GM18909 (cell line): ENCODE results near the gene ZHX3.

ENCODE experiments used
- ATAC-seq: cut with Tn5 transposase; IDR thresholded peaks from one replicate; pipeline ENCODE4 v1.9.1; 2021; ENCODE audit warnings: mild to moderate bottlenecking; ENCODE audit not compliant: unreplicated experiment, poor library complexity

Gene ZHX3

GRCh38 chr20:41203660-41204059 lies 113.9 kb downstream of the ZHX3 start:
- ATAC-seq, result no peak

GRCh38 chr20:41202426-41202825 lies 115.1 kb downstream of the ZHX3 start:
- ATAC-seq, result no peak

- ATAC-seq, result no peak
These were observed 115.8 kb downstream of the ZHX3 start for GRCh38 chr20:41201760-41202159.

GRCh38 chr20:41200446-41201202 lies 116.9 kb downstream of the ZHX3 start:
- ATAC-seq, result no peak

- no peak for ATAC-seq
These were observed 119.1 kb downstream of the ZHX3 start for GRCh38 chr20:41198443-41198842.

GRCh38 chr20:41196653-41197225 lies 120.8 kb downstream of the ZHX3 start:
- ATAC-seq, result no peak

GRCh38 chr20:41192575-41192974 lies 125.0 kb downstream of the ZHX3 start:
- no peak for ATAC-seq

- no peak for ATAC-seq
These were observed 125.7 kb downstream of the ZHX3 start for GRCh38 chr20:41191562-41192500.

GRCh38 chr20:41187668-41188067 lies 129.9 kb downstream of the ZHX3 start:
- ATAC-seq, result no peak

GRCh38 chr20:41185013-41185757 lies 132.3 kb downstream of the ZHX3 start:
- ATAC-seq, result no peak

GRCh38 chr20:41183831-41184230 lies 133.7 kb downstream of the ZHX3 start:
- ATAC-seq, result no peak

- no peak for ATAC-seq
These were observed 134.1 kb downstream of the ZHX3 start for GRCh38 chr20:41183391-41183790.

GRCh38 chr20:41182296-41183212 lies 135.0 kb downstream of the ZHX3 start:
- ATAC-seq, result no peak

GRCh38 chr20:41181567-41181966 lies 136.0 kb downstream of the ZHX3 start:
- no peak for ATAC-seq

- ATAC-seq, result no peak
These were observed 136.8 kb downstream of the ZHX3 start for GRCh38 chr20:41180599-41181333.

GRCh38 chr20:41179961-41180360 lies 137.6 kb downstream of the ZHX3 start:
- no peak for ATAC-seq

GRCh38 chr20:41178904-41179432 lies 138.6 kb downstream of the ZHX3 start:
- ATAC-seq, result no peak

- ATAC-seq, result no peak
These were observed 139.0 kb downstream of the ZHX3 start for GRCh38 chr20:41178495-41178894.
